HCT116 (cell line): ENCODE measurements around the gene SETD1B. TPM values are rescaled to one million over a fixed set of nuclear protein-coding genes. Genes with fewer than 3 reads are reported as not detected.

Experiments
- ATAC-seq: fragments of 200-7000 bp; cut with Tn5 transposase; 2 replicates; pipeline ENCODE4 v1.9.1; 2020; ENCODE audit warnings: mild to moderate bottlenecking, moderate library complexity
- BruUV-seq: library from RNA; stranded (reverse); fragments of 400-500 nt; replicated peaks from 2 replicates; lab custom pipeline; 2021; lab: Mats Ljungman, UMichigan
- CTCF ChIA-PET: fragments of 300-600 bp; sonication (Branson Sonifier 250); formaldehyde crosslinking; loops from one replicate; lab custom pipeline; 2021; ENCODE audit warnings: antibody characterized with exemption; lab: Charles Lee
- POLR2A ChIA-PET: fragments of 300-600, 350-600 bp; sonication (Branson Sonifier 250); formaldehyde crosslinking; loops from one replicate; lab custom pipeline; 2021; ENCODE audit warnings: antibody characterized with exemption; lab: Charles Lee
- RAD21 ChIA-PET, 2 experiments: fragments of 300-600 bp; sonication (Branson Sonifier 250); formaldehyde crosslinking; loops; one replicate each; lab custom pipeline; 2023; ENCODE audit warnings: low total read pairs in 2 of 2; ENCODE audit not compliant: uncharacterized antibody in 2 of 2, unreplicated experiment in 2 of 2, low non-redundant PET in 1 of 2; lab: Charles Lee
- DNase-seq: peaks from one replicate; pipeline ENCODE4 v3.0.0-alpha.2; 2010; ENCODE audit warnings: low read depth, low spot score
- H2AFZ ChIP-seq: fragments of 200-600 bp; shearing (Covaris generic), sonication (generic); 2 replicates; pipeline ENCODE4 v1.6.1; 2017; ENCODE audit warnings: low read depth, mixed run types, mixed read lengths, antibody characterized with exemption, low read length; ENCODE audit not compliant: poor library complexity, severe bottlenecking
- H3K27ac ChIP-seq: 2 replicates; pipeline ENCODE4 v1.5.1; 2012; ENCODE audit warnings: low read depth, low read length
- H3K27me3 ChIP-seq: fragments of 200-600 bp; sonication (generic); 2 replicates; pipeline ENCODE4 v1.6.1; 2016; ENCODE audit warnings: mixed run types, low read length, mixed read lengths; ENCODE audit not compliant: insufficient read depth
- H3K36me3 ChIP-seq, 2 experiments: fragments of 200-500 bp in 1 of 2; fragments of 200-600 bp in 1 of 2; sonication (Bioruptor generic) in 1 of 2; sonication (generic) in 1 of 2; 2 replicates each; pipeline versions ENCODE4 v1.5.1 to v1.6.1; 2014 to 2016; ENCODE audit warnings: low read length in 2 of 2, inconsistent platforms in 1 of 2, mixed read lengths in 1 of 2, mixed run types in 1 of 2; ENCODE audit not compliant: insufficient read depth in 2 of 2, control insufficient read depth in 1 of 2
- H3K4me1 ChIP-seq, 2 experiments: fragments of 200-600 bp in 1 of 2; sonication (generic) in 1 of 2; 2 replicates each; pipeline versions ENCODE4 v1.5.1 to v1.6.1; 2012 to 2017; ENCODE audit warnings: low read length in 2 of 2, inconsistent platforms in 1 of 2, mild to moderate bottlenecking in 1 of 2, mixed read lengths in 1 of 2, mixed run types in 1 of 2, moderate library complexity in 1 of 2; ENCODE audit not compliant: insufficient read depth in 2 of 2, control insufficient read depth in 1 of 2
- H3K4me2 ChIP-seq: fragments of 200-600 bp; sonication (generic); 2 replicates; pipeline ENCODE4 v1.6.1; 2017; ENCODE audit warnings: mixed run types, low read length, mixed read lengths
- H3K4me3 ChIP-seq, 2 experiments: fragments of 200-600 bp in 1 of 2; sonication (generic) in 1 of 2; replicated peaks in 1 of 2; 2 replicates each; pipeline ENCODE4 v1.5.1; 2011 to 2016; ENCODE audit warnings: low read length in 2 of 2, control low read depth in 1 of 2, low read depth in 1 of 2, mild to moderate bottlenecking in 1 of 2, mixed read lengths in 1 of 2, mixed run types in 1 of 2
- H3K79me2 ChIP-seq: fragments of 200-600 bp; sonication (generic); 2 replicates; pipeline ENCODE4 v1.6.1; 2017; ENCODE audit warnings: mild to moderate bottlenecking, mixed run types, low read length, moderate library complexity, mixed read lengths; ENCODE audit not compliant: insufficient read depth
- H3K9ac ChIP-seq: fragments of 200-600 bp; sonication (generic); 2 replicates; pipeline ENCODE4 v1.6.1; 2016; ENCODE audit warnings: low read length, mixed read lengths
- H3K9me2 ChIP-seq: fragments of 200-600 bp; sonication (generic), shearing (Covaris generic); 2 replicates; pipeline ENCODE4 v1.6.1; 2017; ENCODE audit warnings: mixed run types, mild to moderate bottlenecking, moderate library complexity; ENCODE audit not compliant: insufficient read depth
- H3K9me3 ChIP-seq, 2 experiments: fragments of 200-500 bp in 1 of 2; fragments of 200-600 bp in 1 of 2; sonication (Bioruptor generic) in 1 of 2; sonication (generic) in 1 of 2; 2 replicates each; pipeline ENCODE4 v1.6.1; 2014 to 2017; ENCODE audit warnings: low read length in 2 of 2, mixed read lengths in 2 of 2, inconsistent platforms in 1 of 2, low read depth in 1 of 2, mild to moderate bottlenecking in 1 of 2, mixed run types in 1 of 2, moderate library complexity in 1 of 2; ENCODE audit not compliant: control insufficient read depth in 1 of 2, insufficient read depth in 1 of 2
- H4K20me1 ChIP-seq: fragments of 200-600 bp; sonication (generic), shearing (Covaris generic); 2 replicates; pipeline ENCODE4 v1.6.1; 2017; ENCODE audit warnings: mixed run types, mild to moderate bottlenecking, moderate library complexity; ENCODE audit not compliant: insufficient read depth
- EGR1 ChIP-seq: IDR thresholded peaks from 2 replicates; pipeline ENCODE4 v1.6.1; 2012; ENCODE audit warnings: low read depth
- ELF1 ChIP-seq: IDR thresholded peaks from 2 replicates; pipeline ENCODE4 v1.6.1; 2012; ENCODE audit warnings: low read depth, borderline replicate concordance
- EZH2 ChIP-seq: fragments of 200-600 bp; sonication (generic); IDR thresholded peaks from 2 replicates; pipeline ENCODE4 v1.6.1; 2017; ENCODE audit warnings: antibody characterized with exemption, mixed run types
- FOSL1 ChIP-seq: IDR thresholded peaks from 2 replicates; pipeline ENCODE4 v1.6.1; 2012; ENCODE audit warnings: low read depth
- JUND ChIP-seq: IDR thresholded peaks from 2 replicates; pipeline ENCODE4 v1.6.1; 2012
- POLR2A ChIP-seq: IDR thresholded peaks from 2 replicates; pipeline ENCODE4 v1.7.0; 2011; ENCODE audit warnings: borderline replicate concordance; ENCODE audit not compliant: insufficient read depth, insufficient read length; ENCODE audit errors: extremely low read depth
- RAD21 ChIP-seq: IDR thresholded peaks from 2 replicates; pipeline ENCODE4 v1.6.1; 2012; ENCODE audit warnings: low read depth, mild to moderate bottlenecking
- SRF ChIP-seq: IDR thresholded peaks from 2 replicates; pipeline ENCODE4 v1.6.1; 2012; ENCODE audit warnings: low read depth
- YY1 ChIP-seq: IDR thresholded peaks from 2 replicates; pipeline ENCODE4 v1.6.1; 2011; ENCODE audit warnings: low read length, low read depth, moderate library complexity, mild to moderate bottlenecking; ENCODE audit not compliant: insufficient replicate concordance; ENCODE audit errors: extremely low read depth
- ZFX ChIP-seq: fragments of 450-650 bp; IDR thresholded peaks from 2 replicates; pipeline ENCODE4 v1.6.1; 2017
- ZNF274 ChIP-seq: fragments of 200-500 bp; sonication (Bioruptor generic); IDR thresholded peaks from 2 replicates; pipeline ENCODE4 v1.6.1; 2014; ENCODE audit warnings: mild to moderate bottlenecking, low read depth, low read length, inconsistent platforms
- intact Hi-C: fragments of 100-400 bp; cut with micrococcal nuclease; formaldehyde crosslinking; loops from 2 replicates; pipeline ENCODE4 v1.10.0; 2022
- total RNA-seq: library from RNA; stranded (reverse); gene quantifications from one replicate; pipeline ENCODE4 v1.2.1, GENCODE V29; 2021; ENCODE audit not compliant: unreplicated experiment
- TF ChIP-seq, protein P1 (sequence below): IDR thresholded peaks from 2 replicates; pipeline ENCODE4 v1.6.1; 2011; ENCODE audit warnings: mild to moderate bottlenecking, low read length, moderate library complexity; ENCODE audit not compliant: insufficient replicate concordance; ENCODE audit errors: extremely low read depth
- TF ChIP-seq, protein P2 (sequence below): IDR thresholded peaks from 2 replicates; pipeline ENCODE4 v1.6.1; 2012; ENCODE audit warnings: low read depth

The SETD1B gene
- total RNA-seq, 1 experiment from 2014 or later = 17.5 TPM

DNA sequence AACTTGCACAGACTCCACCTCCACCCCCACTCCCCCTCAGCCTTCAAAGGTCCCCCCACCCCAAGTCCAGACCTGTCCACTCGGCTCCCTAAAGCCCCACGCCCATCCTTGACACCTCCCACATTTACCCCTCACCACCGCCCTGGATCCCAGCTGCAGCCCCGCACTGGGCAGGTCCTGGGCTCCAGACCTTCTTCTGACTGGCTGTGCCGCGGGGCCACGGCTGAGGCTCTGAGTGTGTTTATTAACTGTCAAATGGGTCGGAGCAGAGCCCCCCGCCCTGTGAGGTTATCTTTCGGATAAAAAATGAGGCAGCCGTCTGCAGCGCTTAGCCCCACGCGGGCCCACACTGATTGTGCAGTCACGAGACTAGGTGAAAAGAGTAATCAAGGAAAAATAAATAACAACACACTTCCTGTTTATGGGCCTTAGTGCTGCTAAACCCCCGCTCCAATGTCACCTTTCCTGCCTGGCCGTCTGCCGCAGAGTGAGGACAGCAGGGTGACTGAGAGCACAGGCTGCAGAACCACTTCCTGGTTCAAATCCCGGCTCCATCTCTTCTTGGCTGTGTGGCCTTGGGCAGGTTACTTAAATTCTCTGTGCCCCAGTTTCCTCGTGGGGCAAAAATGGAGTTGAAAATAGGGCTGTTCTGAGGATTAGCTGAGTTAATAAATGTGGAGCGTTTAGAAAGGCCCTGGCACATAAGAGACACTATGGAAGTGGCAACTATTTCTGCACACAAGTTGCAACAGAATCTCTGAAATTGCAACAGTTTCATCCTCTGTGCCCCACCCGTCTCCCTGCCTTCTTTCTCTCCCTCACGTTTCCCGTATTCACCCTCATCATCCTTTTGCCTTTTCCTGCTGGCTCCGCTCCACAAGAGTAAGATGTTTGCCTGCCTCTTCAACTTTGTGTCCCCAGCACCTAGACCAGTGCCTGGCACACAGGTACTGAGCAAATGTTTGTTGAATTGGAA lies 9.4 kb downstream of the SETD1B start (continued):
- TF ChIP-seq, protein P1, sequence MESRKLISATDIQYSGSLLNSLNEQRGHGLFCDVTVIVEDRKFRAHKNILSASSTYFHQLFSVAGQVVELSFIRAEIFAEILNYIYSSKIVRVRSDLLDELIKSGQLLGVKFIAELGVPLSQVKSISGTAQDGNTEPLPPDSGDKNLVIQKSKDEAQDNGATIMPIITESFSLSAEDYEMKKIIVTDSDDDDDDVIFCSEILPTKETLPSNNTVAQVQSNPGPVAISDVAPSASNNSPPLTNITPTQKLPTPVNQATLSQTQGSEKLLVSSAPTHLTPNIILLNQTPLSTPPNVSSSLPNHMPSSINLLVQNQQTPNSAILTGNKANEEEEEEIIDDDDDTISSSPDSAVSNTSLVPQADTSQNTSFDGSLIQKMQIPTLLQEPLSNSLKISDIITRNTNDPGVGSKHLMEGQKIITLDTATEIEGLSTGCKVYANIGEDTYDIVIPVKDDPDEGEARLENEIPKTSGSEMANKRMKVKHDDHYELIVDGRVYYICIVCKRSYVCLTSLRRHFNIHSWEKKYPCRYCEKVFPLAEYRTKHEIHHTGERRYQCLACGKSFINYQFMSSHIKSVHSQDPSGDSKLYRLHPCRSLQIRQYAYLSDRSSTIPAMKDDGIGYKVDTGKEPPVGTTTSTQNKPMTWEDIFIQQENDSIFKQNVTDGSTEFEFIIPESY = no peak
- TF ChIP-seq RAD21 = no peak

DNA sequence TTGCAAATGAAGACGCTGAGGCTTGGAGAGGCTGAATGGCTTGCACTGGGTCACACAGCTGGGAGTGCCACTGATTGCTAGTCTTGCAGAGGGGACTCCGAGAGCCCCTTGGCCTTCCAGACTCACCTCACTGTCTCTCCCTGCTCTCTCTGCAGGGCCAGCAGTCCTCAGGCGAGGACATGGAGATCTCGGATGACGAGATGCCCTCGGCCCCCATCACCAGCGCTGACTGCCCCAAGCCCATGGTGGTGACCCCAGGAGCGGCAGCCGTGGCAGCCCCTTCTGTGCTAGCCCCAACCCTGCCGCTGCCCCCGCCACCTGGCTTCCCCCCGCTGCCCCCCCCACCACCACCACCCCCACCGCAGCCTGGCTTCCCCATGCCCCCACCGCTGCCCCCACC lies 10.1 kb downstream of the SETD1B start:
- Histone ChIP-seq H3K27ac (no peak overlapping the region), H3K4me1 (peaks cover 6 to 26% of the 10 kb centered on the region in 2 experiments), H3K9ac (no peak overlapping the region), H3K9me2 (no peaks in the 10 kb centered on the region), H3K4me2 (no peak overlapping the region), H3K36me3 (peaks cover 29% of the 10 kb centered on the region in 2 experiments; a peak in 3 of 4 replicates), H4K20me1 (no peaks in the 10 kb centered on the region), H2AFZ (no peak overlapping the region), H3K27me3 (no peaks in the 10 kb centered on the region), H3K4me3 (no peak overlapping the region), H3K9me3 (no peaks in the 10 kb centered on the region), H3K79me2 (peaks cover 62% of the 10 kb centered on the region)
- DNase-seq (no peak), ATAC-seq (no peak)
- no TSS peak for BruUV-seq
- CTCF ChIA-PET = no interaction called here
- POLR2A ChIA-PET = no interaction called here
- RAD21 ChIA-PET = no interaction called here
- intact Hi-C loops = no loop called here
- TF ChIP-seq JUND = no peak
- no peak for TF ChIP-seq SRF
- TF ChIP-seq ZFX = no peak
- no peak for TF ChIP-seq RAD21
- TF ChIP-seq, protein P2, sequence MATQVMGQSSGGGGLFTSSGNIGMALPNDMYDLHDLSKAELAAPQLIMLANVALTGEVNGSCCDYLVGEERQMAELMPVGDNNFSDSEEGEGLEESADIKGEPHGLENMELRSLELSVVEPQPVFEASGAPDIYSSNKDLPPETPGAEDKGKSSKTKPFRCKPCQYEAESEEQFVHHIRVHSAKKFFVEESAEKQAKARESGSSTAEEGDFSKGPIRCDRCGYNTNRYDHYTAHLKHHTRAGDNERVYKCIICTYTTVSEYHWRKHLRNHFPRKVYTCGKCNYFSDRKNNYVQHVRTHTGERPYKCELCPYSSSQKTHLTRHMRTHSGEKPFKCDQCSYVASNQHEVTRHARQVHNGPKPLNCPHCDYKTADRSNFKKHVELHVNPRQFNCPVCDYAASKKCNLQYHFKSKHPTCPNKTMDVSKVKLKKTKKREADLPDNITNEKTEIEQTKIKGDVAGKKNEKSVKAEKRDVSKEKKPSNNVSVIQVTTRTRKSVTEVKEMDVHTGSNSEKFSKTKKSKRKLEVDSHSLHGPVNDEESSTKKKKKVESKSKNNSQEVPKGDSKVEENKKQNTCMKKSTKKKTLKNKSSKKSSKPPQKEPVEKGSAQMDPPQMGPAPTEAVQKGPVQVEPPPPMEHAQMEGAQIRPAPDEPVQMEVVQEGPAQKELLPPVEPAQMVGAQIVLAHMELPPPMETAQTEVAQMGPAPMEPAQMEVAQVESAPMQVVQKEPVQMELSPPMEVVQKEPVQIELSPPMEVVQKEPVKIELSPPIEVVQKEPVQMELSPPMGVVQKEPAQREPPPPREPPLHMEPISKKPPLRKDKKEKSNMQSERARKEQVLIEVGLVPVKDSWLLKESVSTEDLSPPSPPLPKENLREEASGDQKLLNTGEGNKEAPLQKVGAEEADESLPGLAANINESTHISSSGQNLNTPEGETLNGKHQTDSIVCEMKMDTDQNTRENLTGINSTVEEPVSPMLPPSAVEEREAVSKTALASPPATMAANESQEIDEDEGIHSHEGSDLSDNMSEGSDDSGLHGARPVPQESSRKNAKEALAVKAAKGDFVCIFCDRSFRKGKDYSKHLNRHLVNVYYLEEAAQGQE = no peak
- TF ChIP-seq EZH2 = no peak
- no peak for TF ChIP-seq ZNF274
- TF ChIP-seq FOSL1 = no peak
- TF ChIP-seq EGR1 = no peak
- TF ChIP-seq, protein P1 = no peak
- no peak for TF ChIP-seq POLR2A
- no peak for TF ChIP-seq ELF1
- no peak for TF ChIP-seq YY1
